ENCODE measurements around the gene MSMP.
A peak's percentile ranks its signal among the peaks of the same experiment; 100 is the strongest.

The MSMP gene

GRCh38 chr9:35723426-35723825 lies 30.6 kb downstream of the MSMP start:
- DNase-seq (ENCODE audit: low read depth, low spot score), result no peak

- no peak for DNase-seq (ENCODE audit: low read depth, low spot score)
Measured at GRCh38 chr9:35719546-35719945, 34.5 kb downstream of the MSMP start.

GRCh38 chr9:35718721-35719511 lies 35.2 kb downstream of the MSMP start:
- DNase-seq (ENCODE audit: low read depth, low spot score), result no peak

GRCh38 chr9:35717132-35717870 lies 36.8 kb downstream of the MSMP start:
- no peak for DNase-seq (ENCODE audit: low read depth, low spot score)

GRCh38 chr9:35716230-35716629 lies 37.8 kb downstream of the MSMP start:
- no peak for DNase-seq (ENCODE audit: low read depth, low spot score)

GRCh38 chr9:35714579-35715252 lies 39.4 kb downstream of the MSMP start:
- no peak for DNase-seq (ENCODE audit: low read depth, low spot score)

GRCh38 chr9:35714123-35714522 lies 40.0 kb downstream of the MSMP start:
- DNase-seq (ENCODE audit: low read depth, low spot score), result no peak

- DNase-seq (ENCODE audit: low read depth, low spot score), result no peak
Measured at GRCh38 chr9:35713578-35713977, 40.5 kb downstream of the MSMP start.

- DNase-seq (ENCODE audit: low read depth, low spot score), result no peak
Measured at GRCh38 chr9:35712762-35713400, 41.2 kb downstream of the MSMP start.

- DNase-seq (ENCODE audit: low read depth, low spot score), result peak; percentile 71
Measured at GRCh38 chr9:35711501-35712428, 42.3 kb downstream of the MSMP start.

- DNase-seq (ENCODE audit: low read depth, low spot score), result no peak
Measured at GRCh38 chr9:35710818-35711500, 43.1 kb downstream of the MSMP start.

- DNase-seq (ENCODE audit: low read depth, low spot score), result no peak
Measured at GRCh38 chr9:35708146-35708545, 45.9 kb downstream of the MSMP start.

GRCh38 chr9:35706951-35707350 lies 47.1 kb downstream of the MSMP start:
- DNase-seq (ENCODE audit: low read depth, low spot score), result no peak

GRCh38 chr9:35705836-35706430 lies 48.1 kb downstream of the MSMP start:
- DNase-seq (ENCODE audit: low read depth, low spot score), result no peak

- DNase-seq (ENCODE audit: low read depth, low spot score), result peak; percentile 49
Measured at GRCh38 chr9:35705372-35705771, 48.7 kb downstream of the MSMP start.

- no peak for DNase-seq (ENCODE audit: low read depth, low spot score)
Measured at GRCh38 chr9:35703906-35704672, 50.0 kb downstream of the MSMP start.
